DND-41 (cell line): ENCODE measurements around the gene PIGU.
A peak's percentile ranks its signal among the peaks of the same experiment; 100 is the strongest.

Experiments used
- ATAC-seq: fragments of 200-7000 bp; cut with Tn5 transposase; 3 replicates; pipeline ENCODE4 v1.9.1; 2021; ENCODE audit warnings: low read depth; ENCODE audit not compliant: insufficient read depth
- DNase-seq: peaks from one replicate; pipeline ENCODE4 v3.0.0-alpha.2; 2020
- H2AFZ ChIP-seq: 2 replicates; pipeline ENCODE4 v1.6.0; 2012; ENCODE audit warnings: low read depth, low read length
- H3K27ac ChIP-seq: 2 replicates; pipeline ENCODE4 v1.5.1; 2012; ENCODE audit warnings: low read length, inconsistent platforms
- H3K27me3 ChIP-seq: fragments of 200-600 bp; sonication (generic); 2 replicates; pipeline ENCODE4 v1.6.0; 2012; ENCODE audit warnings: low read length, mild to moderate bottlenecking, inconsistent platforms; ENCODE audit not compliant: insufficient read depth, poor library complexity
- H3K36me3 ChIP-seq: 2 replicates; pipeline ENCODE4 v1.5.1; 2012; ENCODE audit warnings: low read length, inconsistent platforms; ENCODE audit not compliant: insufficient read depth
- H3K4me1 ChIP-seq: 2 replicates; pipeline ENCODE4 v1.5.1; 2012; ENCODE audit warnings: mild to moderate bottlenecking, low read length; ENCODE audit not compliant: insufficient read depth
- H3K4me2 ChIP-seq: 2 replicates; pipeline ENCODE4 v1.6.0; 2012; ENCODE audit warnings: mild to moderate bottlenecking, moderate library complexity, low read length, inconsistent platforms; ENCODE audit not compliant: insufficient read depth
- H3K4me3 ChIP-seq, 2 experiments: fragments of 200-600 bp in 1 of 2; shearing (Covaris generic) in 1 of 2; 2 replicates each; pipeline ENCODE4 v1.5.1; 2012 to 2016; ENCODE audit warnings: inconsistent platforms in 2 of 2, low read length in 2 of 2, mild to moderate bottlenecking in 2 of 2, low read depth in 1 of 2, moderate library complexity in 1 of 2
- H3K79me2 ChIP-seq: 2 replicates; pipeline ENCODE4 v1.6.0; 2012; ENCODE audit warnings: low read length, inconsistent platforms; ENCODE audit not compliant: insufficient read depth
- H3K9ac ChIP-seq: 2 replicates; pipeline ENCODE4 v1.6.0; 2012; ENCODE audit warnings: low read depth, mild to moderate bottlenecking, inconsistent platforms, low read length, moderate library complexity
- H3K9me3 ChIP-seq: 2 replicates; pipeline ENCODE4 v1.5.1; 2012; ENCODE audit warnings: low read length, moderate library complexity, mild to moderate bottlenecking, inconsistent platforms; ENCODE audit not compliant: insufficient read depth, severe bottlenecking
- H4K20me1 ChIP-seq: 2 replicates; pipeline ENCODE4 v1.6.0; 2012; ENCODE audit warnings: low read length; ENCODE audit not compliant: insufficient read depth
- CTCF ChIP-seq: IDR thresholded peaks from 2 replicates; pipeline ENCODE4 v1.5.1; 2012; ENCODE audit warnings: borderline replicate concordance, low read length, moderate library complexity, mild to moderate bottlenecking; ENCODE audit not compliant: poor library complexity, severe bottlenecking; ENCODE audit errors: extremely low read depth
- EZH2 ChIP-seq: IDR thresholded peaks from 3 replicates; pipeline ENCODE4 v1.6.1; 2012; ENCODE audit warnings: borderline replicate concordance, low read depth, mild to moderate bottlenecking, moderate library complexity, low read length, inconsistent platforms; ENCODE audit not compliant: severe bottlenecking

Gene PIGU

GRCh38 chr20:34710861-34711574, 34.1 kb upstream of the PIGU start:
- Histone ChIP-seq H3K9ac (no peak overlapping the region), H3K4me3 (no peak overlapping the region), H3K27ac (no peak overlapping the region), H3K27me3 (peaks cover 19% of the 10 kb centered on the region), H3K4me2 (peak overlapping the region; percentile 73; the same call in 1 of the 2 replicates), H2AFZ (no peak overlapping the region), H3K36me3 (peaks cover 28% of the 10 kb centered on the region), H4K20me1 (peaks cover 11% of the 10 kb centered on the region), H3K9me3 (no peaks in the 10 kb centered on the region), H3K4me1 (peaks cover 16% of the 10 kb centered on the region), H3K79me2 (no peaks in the 10 kb centered on the region)
- DNase-seq (no peak), ATAC-seq (no peak)
- TF ChIP-seq CTCF (no peak), EZH2 (no peak)

GRCh38 chr20:34710568-34710839, 33.6 kb upstream of the PIGU start:
- Histone ChIP-seq H3K36me3 (peaks cover 23% of the 10 kb centered on the region), H3K9me3 (no peaks in the 10 kb centered on the region), H3K4me3 (no peak overlapping the region), H3K4me1 (peaks cover 16% of the 10 kb centered on the region), H3K27me3 (peaks cover 19% of the 10 kb centered on the region), H3K27ac (no peak overlapping the region), H3K79me2 (no peaks in the 10 kb centered on the region), H4K20me1 (peaks cover 11% of the 10 kb centered on the region), H3K4me2 (peak overlapping the region; percentile 73), H2AFZ (no peak overlapping the region), H3K9ac (0 out of 2 replicates have a peak overlapping the region, but pooled peaks have one; percentile 39)
- no peak for ATAC-seq
- no peak for DNase-seq
- no peak for TF ChIP-seq EZH2
- TF ChIP-seq CTCF, result no peak

DNA sequence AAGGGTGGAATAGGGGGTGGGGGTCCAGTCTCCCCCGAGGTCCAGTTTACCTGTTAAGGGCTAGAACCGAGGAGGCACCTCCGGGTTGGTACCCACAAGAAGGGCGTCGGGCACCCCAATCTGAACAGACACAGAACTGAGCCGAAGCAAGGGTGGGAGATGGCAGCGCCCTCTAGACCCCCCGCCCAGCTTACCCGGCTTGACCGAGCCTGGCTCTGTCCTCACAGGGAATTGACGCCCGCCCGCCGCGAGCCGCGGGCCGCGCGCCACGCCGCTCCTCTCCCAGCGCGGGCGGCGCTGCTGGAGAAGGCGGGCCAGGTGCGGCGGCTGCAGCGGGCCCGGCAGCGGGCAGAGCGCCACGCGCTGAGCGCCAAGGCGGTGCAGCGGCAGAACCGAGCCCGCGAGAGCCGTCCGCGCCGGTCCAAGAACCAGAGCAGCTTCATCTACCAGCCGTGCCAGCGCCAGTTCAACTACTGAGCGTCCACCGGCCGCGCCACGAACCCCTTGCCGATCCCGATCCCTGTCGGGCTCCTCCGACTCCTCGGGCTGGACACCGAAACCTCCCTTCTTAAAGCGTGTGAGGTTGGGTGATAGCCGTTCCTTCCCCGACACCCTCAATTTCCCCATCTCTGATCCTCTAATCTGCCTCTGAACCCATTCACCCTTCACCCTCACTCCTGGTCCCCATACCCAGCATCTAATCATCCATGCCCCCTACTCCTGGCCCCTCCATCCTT, 33.1 kb upstream of the PIGU start:
- H3K36me3 ChIP-seq, result peaks cover 18% of the 10 kb centered on the region
- DNase-seq, result no peak
- peak overlapping the region in 1 of 2 experiments; percentile 51; a peak in 2 of 4 replicates for H3K4me3 ChIP-seq
- peaks cover 17% of the 10 kb centered on the region for H3K4me1 ChIP-seq
- H3K9ac ChIP-seq, result peak overlapping the region; percentile 39; the same call in 1 of the 2 replicates
- ATAC-seq, result peak; percentile 49
- peaks cover 11% of the 10 kb centered on the region for H4K20me1 ChIP-seq
- no peaks in the 10 kb centered on the region for H3K79me2 ChIP-seq
- TF ChIP-seq CTCF (no peak), EZH2 (peak; percentile 4)
- H2AFZ ChIP-seq, result peak overlapping the region; percentile 21
- H3K9me3 ChIP-seq, result no peaks in the 10 kb centered on the region
- H3K27me3 ChIP-seq, result peaks cover 19% of the 10 kb centered on the region
- no peak overlapping the region for H3K27ac ChIP-seq
- peak overlapping the region; percentile 73 for H3K4me2 ChIP-seq
